Lower leg skin (tissue), 4 donors: ENCODE data around the gene TBP. TPM values are rescaled to one million over a fixed set of nuclear protein-coding genes. Genes with fewer than 3 reads are reported as not detected.

ENCODE experiments used
- DNase-seq, 2 donors: peaks; one replicate each; pipeline ENCODE4 v3.0.0-alpha.2; 2019; ENCODE audit warnings: low spot score in 2 of 2
- H3K4me3 ChIP-seq: fragments of 200-600 bp; sonication (generic); 2 replicates; pipeline ENCODE4 v1.5.1; 2017; ENCODE audit warnings: mild to moderate bottlenecking, low read depth; ENCODE audit not compliant: poor library complexity, severe bottlenecking
- CTCF ChIP-seq, 3 donors: fragments of 450-650 bp; IDR thresholded peaks; one replicate each; pipeline ENCODE4 v1.5.1; 2016; ENCODE audit warnings: antibody characterized with exemption in 3 of 3, mild to moderate bottlenecking in 3 of 3, moderate library complexity in 2 of 3
- POLR2A ChIP-seq, 2 donors: fragments of 450-650 bp; IDR thresholded peaks; one replicate each; pipeline ENCODE4 v1.6.1; 2016 to 2017; ENCODE audit warnings: antibody characterized with exemption in 2 of 2, mild to moderate bottlenecking in 1 of 2, moderate library complexity in 1 of 2
- WGBS, 2 donors: methylation state at CpG; one replicate each; pipeline ENCODE4 v1.1.5; 2018; 5-methylcytosine and 5-hydroxymethylcytosine counted together
- intact Hi-C: fragments of 100-400 bp; cut with DNase I; formaldehyde crosslinking; loops from one replicate; pipeline ENCODE4 v1.15.0; 2023; ENCODE audit warnings: low total_unique reads
- total RNA-seq, 4 donors: library from RNA; depleted of rRNA; stranded (reverse); fragments of >200 nt; gene quantifications; one replicate each; pipeline ENCODE4 v1.1.0, GENCODE V29; 2016

The TBP gene
- total RNA-seq, 4 donors from 2014 or later: 12.8 to 17.4 (median 14.2) TPM

DNA sequence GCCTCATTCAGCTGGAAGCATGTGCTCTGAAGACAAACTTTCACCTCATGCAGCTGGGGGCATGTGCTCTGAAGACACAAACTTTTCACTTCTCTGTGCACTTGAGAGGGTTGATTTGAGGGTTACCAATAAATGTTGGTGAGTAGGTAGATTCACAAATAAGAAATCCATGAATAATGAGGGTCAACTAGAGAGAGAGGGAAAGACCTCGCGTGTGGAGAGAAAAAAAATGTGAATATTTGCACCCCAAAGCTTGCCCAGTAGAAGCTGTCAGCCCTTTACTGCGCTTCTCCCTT, 44.5 kb upstream of the TBP start:
- WGBS, 2 donors: 94 to 95% methylated on average over 3 of the region's 3 CpGs
- no peak overlapping the region for H3K4me3 ChIP-seq
- DNase-seq: no peak

DNA sequence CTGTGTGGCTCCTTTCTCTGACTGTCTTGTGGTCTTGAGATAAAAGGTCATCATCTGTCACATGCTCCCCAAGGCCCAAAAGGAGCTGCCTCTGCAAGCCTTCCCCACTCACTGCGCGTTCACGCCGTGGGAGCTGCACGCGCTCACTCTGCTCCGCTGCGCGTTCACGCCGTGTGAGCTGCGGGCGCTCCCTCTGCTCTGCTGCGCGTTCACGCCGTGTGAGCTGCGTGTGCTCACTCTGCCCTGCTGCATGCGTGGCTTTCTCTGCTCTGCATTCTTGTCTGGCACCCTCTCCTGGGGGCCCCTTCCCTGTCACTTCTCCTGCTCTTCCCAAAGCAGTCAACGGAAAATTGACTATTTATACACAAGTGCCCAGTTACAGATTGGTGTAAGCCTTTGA, 43.5 kb upstream of the TBP start:
- no peak for DNase-seq
- WGBS, 2 donors: 82 to 88% methylated on average over 20 of the region's 20 CpGs
- H3K4me3 ChIP-seq: no peak overlapping the region
- intact Hi-C loops: loop anchor here (5.0 kb wide), 1 partner anchor 1728 kb away; no protein-coding TSS in a partner anchor
- TF ChIP-seq POLR2A (IDR thresholded peaks at IDR 0.05) (no peak), CTCF (IDR thresholded peaks at IDR 0.05) (no peak)

More for the DNA sequence above, 44.5 kb upstream of the TBP start:
- TF ChIP-seq CTCF (IDR thresholded peaks at IDR 0.05) (no peak), POLR2A (IDR thresholded peaks at IDR 0.05) (no peak)
- intact Hi-C loops: loop anchor here (5.0 kb wide), 1 partner anchor 1727 kb away; no protein-coding TSS in a partner anchor

DNA sequence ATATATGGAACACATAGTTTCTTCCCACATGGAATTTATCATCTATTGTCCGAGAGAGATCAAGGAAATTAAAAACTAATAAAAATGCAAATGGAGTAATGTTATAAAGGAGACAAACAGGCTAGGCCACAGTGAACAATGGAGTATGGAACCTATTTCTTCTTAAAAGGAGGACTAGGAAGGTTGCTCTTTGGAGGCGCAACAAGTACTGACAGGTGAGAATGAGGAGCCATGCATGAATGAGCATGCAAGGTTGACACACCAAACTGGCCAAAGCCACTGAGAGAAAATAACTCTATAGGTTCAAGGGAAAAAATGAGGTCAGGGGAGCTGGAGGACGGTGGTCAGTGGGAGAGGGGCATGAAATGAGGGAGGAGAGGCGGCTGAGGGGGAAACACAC, 41.9 kb upstream of the TBP start:
- H3K4me3 ChIP-seq: no peak overlapping the region
- WGBS, 2 donors: 79 to 88% methylated on average over 4 of the region's 4 CpGs
- intact Hi-C loops: loop anchor here (5.0 kb wide), 1 partner anchor 1730 kb away; no protein-coding TSS in a partner anchor
- TF ChIP-seq CTCF (IDR thresholded peaks at IDR 0.05) (no peak), POLR2A (IDR thresholded peaks at IDR 0.05) (no peak)
- DNase-seq: no peak

GRCh38 chr6:170514908-170515307, 39.3 kb upstream of the TBP start:
- TF ChIP-seq POLR2A (IDR thresholded peaks at IDR 0.05) (no peak), CTCF (IDR thresholded peaks at IDR 0.05) (no peak)
- intact Hi-C loops: loop anchor here (5.0 kb wide), 2 partner anchors 683 to 1733 kb away; no protein-coding TSS in a partner anchor
- WGBS, 2 donors: 88 to 89% methylated on average over 1 of the region's 1 CpG

GRCh38 chr6:170516783-170517616, 37.2 kb upstream of the TBP start:
- no peak overlapping the region for H3K4me3 ChIP-seq
- TF ChIP-seq POLR2A (IDR thresholded peaks at IDR 0.05) (no peak), CTCF (IDR thresholded peaks at IDR 0.05) (peak in 1 of 3 donors; percentile 50)
- intact Hi-C loops: loop anchor here (5.0 kb wide), 1 partner anchor 685 kb away; no protein-coding TSS in a partner anchor
- DNase-seq: peak in 1 of 2 donors; percentile 20
- WGBS, 2 donors: 0% methylated on average over 4 of the region's 4 CpGs

More at GRCh38 chr6:170514908-170515307, 39.3 kb upstream of the TBP start:
- H3K4me3 ChIP-seq: no peak overlapping the region
- DNase-seq: no peak
